Measurements from ENCODE around the gene GNG13.
"Not testable (repeated sequence)": the region's sequence is repeated elsewhere in the genome, so short reads cannot be mapped to it uniquely, and the experiment has no call there.

Gene GNG13

DNA sequence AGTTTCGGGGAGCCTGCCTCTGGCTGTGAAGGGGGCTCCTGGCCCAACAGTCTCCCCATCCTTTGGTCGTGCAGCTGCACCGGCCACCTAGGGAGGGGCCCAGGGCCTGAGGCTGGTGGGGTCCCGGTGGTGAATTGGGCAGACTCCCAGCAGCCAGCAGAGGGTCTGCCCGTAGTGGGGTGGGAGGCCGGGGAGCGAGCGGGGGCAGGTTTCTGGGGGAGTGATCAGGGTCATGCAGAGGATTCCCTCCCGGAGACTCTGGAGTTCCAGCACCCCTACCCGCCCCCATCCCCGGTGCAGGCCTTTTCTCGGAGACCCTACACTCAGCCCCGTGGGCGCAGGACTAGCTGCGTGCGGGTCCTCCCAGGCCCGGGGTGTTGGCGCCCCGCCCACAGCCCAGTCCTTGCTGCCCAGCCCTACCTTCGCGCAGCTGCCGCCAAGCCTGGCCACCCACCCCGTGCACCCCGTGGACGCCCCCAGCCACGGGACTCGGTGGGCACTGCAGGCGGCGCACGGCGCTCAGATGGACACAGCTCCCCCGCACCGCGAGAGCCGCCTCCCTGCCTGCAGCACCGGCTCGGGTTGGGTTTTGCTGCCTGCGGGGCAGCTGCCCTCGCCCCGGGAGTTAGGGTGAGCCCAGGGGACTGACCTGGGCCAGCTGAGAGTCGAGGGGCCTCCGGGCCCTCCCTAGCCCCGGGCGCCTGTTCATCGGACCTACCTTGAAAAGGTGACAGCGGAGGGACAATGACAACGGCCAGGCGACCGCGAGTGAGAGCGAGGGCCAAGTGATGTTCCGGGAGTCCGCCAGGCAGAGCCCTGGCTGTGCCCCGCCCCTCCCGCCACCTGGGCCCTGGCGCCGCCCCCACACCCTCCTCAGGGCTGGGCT, at the start of gene GNG13:
Gene GNG13 (minus strand): TSS at position 787 of the 886 bp plus-strand sequence. CDS start 1,657 bp downstream, outside the sequence.
- no peak for DNase-seq (ENCODE audit: low read depth in 2 of 2)

DNA sequence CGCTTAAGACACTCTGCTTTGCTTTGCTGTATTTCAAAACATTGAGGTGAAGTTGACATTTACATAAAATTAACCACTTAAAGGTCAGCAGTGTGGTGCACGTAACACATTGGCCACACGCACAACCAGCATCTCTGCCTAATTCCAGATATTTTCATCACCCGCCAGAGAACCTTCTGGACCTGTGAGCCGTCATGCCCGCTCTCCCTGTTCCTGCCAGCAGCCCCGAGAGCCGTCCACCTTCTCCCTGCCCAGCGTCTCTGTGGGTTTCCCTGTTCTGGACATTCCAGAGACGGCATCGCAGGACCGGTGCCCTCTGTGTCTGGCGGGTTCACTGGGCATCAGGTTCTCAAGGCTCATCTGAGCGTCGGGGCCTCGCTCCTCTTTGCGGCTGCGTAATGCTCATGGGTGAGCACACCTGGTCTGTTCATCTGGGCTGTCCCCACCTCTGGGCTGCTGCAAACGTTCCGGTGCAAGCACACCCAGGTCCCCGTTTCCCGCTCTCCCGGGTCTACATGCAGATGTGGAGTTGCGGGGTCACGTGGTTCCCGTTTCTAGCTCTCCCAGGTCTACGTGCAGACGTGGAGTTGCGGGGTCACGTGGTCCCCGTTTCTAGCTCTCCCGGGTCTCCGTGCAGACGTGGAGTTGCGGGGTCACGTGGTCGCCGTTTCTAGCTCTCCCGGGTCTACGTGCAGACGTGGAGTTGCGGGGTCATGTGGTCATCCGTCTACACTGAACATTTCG, 48.1 kb upstream of the GNG13 start:
- no peak for DNase-seq (ENCODE audit: low read depth in 2 of 2)

DNA sequence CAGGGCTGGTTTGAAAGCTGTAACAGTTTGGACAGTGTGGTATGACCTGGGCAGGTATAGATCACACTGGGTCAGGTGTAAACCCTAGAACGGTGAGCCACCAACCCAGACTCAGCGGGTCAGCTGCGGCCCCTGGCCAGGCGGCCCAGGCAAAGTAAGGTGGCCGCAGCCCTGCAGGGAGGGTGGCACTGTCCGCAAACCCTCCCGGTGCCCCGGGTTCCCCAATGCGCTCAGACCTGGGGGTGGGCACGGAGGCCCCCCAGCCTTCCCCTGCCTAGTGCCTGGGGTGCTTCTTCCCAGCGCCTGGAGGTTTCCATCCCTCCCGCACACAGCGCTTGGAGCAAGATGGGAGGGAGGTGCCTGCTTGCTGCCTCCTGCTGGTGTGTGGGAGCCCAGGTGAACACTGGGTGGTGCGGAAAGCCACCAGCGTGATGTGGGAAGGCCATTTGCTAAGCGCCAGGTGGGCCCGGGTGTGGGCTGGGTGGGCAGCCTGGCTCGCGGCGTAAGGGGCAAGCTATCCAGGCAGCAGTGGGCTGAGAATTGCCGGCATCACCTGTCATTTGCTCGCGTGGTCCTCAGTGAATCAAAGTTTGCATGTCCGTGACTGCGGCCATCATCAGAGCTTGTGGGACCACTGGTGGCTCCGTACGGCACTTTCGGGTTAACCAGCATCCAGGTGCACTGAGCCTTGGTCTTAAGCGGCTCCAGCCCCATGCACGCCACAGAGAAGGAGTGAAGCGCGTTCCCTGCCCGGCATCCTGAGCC, 47.3 kb upstream of the GNG13 start:
- no peak for DNase-seq (ENCODE audit: low read depth in 2 of 2)

DNA sequence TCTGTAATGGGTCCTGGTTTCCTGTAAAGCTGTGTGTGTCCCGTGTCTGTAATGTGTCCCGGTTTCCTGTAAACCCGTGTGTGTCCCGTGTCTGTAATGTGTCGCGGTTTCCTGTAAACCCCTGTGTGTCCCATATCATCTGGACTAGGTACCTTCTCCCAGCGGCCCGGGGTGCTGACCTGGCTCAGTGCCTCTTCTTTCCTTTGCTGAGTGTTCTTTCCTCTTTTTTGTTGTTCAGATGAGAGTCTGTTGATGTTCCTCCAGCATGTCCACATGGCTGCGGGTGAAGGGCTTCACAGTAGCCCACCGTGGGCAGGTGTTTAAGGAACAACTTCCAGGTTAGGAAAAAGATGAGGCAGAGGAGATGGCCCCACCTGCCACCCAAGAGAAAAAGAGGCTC, 46.6 kb upstream of the GNG13 start:
- DNase-seq (ENCODE audit: low read depth in 2 of 2) = no peak

- no peak for DNase-seq (ENCODE audit: low read depth in 2 of 2)
Measured at GRCh38 chr16:845351-845745, 44.8 kb upstream of the GNG13 start.

GRCh38 chr16:844638-845350, 44.3 kb upstream of the GNG13 start:
- no peak for DNase-seq (ENCODE audit: low read depth in 2 of 2)

DNA sequence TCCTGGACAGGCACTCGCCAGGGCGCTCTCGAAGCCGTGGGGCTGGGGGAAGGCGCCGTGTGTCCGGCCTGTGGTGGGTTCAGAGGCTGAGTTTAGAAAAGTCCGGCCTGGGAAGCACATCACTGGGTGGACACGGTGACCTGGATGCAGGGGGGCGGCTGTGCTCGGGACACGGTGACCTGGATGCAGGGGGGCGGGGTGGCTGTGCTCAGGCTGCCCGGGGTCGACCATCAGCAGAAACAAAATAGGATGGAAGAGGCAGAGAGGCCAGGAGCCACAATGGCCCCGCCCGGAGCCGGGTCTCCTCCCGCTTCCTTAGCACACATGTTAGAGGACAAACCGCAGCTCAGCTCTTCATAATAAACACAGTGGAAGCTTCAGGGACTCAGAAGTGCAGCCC, 43.2 kb upstream of the GNG13 start:
- no peak for DNase-seq (ENCODE audit: low read depth in 2 of 2)

DNA sequence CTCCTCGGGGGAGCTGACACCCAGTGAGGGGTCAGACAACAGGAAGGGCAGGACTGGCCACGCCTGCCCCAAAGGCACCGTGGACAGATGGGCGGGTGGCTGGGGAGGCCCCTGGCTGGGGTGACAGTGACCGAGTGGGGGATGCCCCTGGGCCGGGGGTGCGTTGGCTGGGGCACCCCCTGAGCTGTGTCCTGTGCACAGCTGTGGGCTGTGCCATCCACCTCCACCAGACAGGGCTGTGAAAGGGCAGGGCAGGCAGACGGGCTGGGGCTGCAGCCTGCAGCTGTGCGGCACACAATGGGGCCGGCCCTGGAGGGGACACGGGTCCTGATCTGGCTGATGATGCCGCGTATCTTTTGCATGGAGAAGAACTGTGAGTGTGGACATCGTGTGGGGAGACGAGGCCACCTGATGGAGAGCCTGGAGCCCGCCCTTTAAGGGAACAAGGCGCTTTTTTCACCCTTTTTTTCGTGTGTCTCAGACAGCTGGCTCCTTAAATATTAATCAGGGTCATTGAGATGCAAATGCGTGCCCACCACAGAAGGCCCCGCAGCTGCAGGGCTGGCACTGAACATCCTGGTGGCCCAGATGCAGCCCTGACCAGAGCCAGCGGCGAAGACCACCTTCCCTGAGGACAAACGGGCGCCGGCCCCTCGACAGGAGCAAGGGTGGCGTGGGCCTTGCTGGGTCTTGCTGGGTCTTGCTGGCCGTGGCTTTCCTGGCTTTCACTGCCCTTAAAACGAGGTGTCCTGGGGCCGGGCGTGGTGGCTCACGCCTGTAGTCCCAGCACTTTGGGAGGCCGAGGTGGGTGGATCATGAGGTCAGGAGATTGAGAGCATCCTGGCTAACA, 42.4 kb upstream of the GNG13 start:
- DNase-seq (ENCODE audit: low read depth in 2 of 2) = no peak

- no peak for DNase-seq (ENCODE audit: low read depth in 2 of 2)
Measured at GRCh38 chr16:842061-842476, 41.5 kb upstream of the GNG13 start.

DNA sequence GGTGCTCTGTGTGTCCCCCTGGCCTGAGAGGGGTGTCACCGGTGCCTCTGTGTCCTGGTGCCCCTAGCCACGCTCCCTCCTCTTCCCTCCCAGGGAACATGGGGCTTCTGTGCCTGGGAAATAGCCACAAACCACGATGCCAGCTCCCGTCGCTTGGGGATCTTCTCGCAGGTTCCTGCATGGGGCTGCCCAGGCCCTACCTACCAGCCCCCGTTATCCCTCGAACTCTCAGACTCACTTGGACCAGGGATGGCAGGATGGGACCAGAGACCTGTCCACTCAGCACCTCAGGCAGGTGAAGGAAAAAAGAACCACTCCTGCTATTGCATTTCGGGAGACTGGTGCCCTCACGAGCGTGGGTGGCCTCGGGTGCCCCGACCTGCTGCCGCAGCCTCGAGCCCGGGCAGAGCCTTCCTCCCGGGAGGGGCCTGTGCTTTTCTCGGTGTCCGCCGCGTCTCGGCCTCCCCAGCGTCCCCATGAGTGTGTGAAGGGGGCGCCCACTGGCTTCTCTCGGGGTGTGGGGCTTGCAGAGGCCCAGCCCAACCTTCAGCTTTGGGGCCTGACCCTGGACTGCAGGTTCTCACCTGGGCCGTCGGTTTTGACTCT, 41.0 kb upstream of the GNG13 start:
- DNase-seq (ENCODE audit: low read depth in 2 of 2) = no peak

DNA sequence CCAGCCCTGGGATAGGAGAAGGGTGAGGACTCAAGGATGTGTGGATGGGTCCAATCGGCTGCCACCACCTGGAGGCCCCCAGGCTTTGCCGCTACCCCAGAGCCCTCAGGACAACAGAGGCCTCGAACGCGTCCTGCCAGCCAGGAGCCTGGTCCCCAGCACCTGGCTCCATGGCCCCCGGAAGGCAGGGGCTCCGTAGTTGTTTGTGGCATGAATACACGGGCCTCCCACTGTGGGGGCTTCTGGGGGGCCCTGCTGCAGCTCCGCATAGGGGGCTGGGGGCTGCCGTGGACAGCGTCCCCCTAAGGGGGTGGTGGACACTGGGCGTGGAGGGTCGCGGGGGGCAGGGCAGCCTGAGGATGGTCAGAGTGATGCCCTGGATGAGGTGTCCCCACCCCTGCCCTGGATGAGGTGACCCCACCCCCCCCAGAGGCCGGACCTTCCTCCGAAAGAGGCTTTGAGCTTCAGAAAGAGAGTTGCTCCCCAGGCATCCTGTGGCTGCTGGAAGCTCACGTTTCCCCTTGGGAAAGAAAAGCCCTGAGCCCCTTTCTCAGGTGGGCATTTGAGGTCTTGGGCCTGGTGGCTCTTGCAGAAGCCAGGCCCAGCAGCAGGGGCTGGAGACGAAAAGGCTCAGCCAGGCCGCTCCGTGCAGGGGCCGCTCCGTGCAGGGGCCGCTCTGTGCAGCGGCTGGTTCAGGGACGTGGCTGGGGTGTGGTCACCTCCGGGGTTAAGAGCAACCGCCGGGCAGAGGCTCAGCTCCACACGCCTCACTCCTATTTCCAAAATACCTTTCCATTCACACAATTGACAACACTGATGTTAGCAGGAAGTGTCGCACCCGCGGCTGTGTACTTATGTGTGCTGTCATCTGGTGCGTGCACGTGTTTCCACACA, 40.3 kb upstream of the GNG13 start:
- DNase-seq (ENCODE audit: low read depth in 2 of 2) = no peak

GRCh38 chr16:839643-840408, 39.3 kb upstream of the GNG13 start:
- DNase-seq (ENCODE audit: low read depth in 2 of 2) = no peak

GRCh38 chr16:838741-839140, 38.2 kb upstream of the GNG13 start:
- DNase-seq (ENCODE audit: low read depth in 2 of 2) = no peak

DNA sequence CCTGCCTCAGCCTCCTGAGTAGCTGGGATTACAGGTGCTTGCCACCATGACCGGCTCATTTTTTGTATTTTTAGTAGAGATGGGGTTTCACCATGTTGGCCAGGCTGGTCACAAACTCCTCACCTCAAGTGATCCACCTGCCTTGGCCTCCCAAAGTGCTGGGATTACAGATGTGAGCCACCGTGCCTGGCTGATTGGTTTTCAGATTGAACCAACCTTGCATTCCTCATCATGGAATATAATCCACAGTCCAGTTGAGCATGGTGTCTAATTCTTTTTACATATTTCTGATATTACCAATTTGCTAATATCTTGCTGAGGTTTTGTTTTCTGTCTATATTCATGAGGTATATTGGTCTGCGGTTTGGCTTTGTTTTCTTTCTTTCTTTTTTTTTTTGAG, 36.3 kb upstream of the GNG13 start:
- DNase-seq (ENCODE audit: low read depth in 2 of 2) = not testable (repeated sequence)

- no peak for DNase-seq (ENCODE audit: low read depth in 2 of 2)
Measured at GRCh38 chr16:836221-836620, 35.7 kb upstream of the GNG13 start.

DNA sequence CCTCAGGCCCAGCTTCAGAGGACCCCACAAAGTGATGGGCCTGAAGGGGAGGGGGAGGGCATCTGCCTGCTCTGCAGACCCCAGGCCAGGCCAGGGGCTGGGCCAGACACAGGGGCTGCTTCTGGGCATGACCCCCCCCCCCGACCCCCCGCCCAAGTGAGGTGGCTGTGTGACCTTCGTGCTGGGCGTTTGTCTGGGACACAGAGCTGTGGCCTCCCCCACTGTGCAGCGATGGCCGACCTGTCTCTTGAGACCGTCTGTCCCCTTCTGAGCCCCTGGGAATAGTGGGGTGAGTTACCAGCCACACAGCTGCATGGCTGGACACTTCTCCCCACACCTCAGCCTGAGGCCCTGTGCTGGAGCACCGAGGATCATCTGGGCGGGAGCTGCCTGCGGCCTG, 34.8 kb upstream of the GNG13 start:
- no peak for DNase-seq (ENCODE audit: low read depth in 2 of 2)

GRCh38 chr16:833411-833810, 32.9 kb upstream of the GNG13 start:
- no peak for DNase-seq (ENCODE audit: low read depth in 2 of 2)

GRCh38 chr16:832652-833336, 32.3 kb upstream of the GNG13 start:
- no peak for DNase-seq (ENCODE audit: low read depth in 2 of 2)

All from stimulated activated CD4-positive, alpha-beta T cell treated with anti-CD3 and anti-CD28 coated beads, Interleukin-1b, Interleukin-23, amount 100 ng/mL, for 4 hours (primary cell).